Measurements from ENCODE around the gene EXOC5.
"Not testable (repeated sequence)": the region's sequence is repeated elsewhere in the genome, so short reads cannot be mapped to it uniquely, and the experiment has no call there.

EXOC5 gene

DNA sequence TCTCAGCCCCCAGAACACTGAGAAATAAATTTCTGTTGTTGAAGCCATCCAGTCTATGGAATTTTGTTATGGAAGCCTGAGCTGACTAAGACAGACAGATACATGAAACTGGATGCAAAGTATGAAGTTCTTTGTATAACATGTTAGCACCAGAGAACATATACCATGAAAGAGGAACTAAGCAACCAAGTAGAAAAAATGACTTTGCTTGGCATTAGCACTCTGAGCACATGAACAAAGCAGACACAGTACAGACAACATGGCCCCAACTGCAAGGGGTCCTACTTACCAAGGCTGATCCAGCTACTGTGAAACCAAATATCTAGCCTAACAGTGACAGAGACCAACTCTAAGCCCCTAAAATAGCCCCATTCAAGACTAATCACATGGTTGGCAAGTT, 13.8 kb downstream of the EXOC5 start:
- no peak for DNase-seq

DNA sequence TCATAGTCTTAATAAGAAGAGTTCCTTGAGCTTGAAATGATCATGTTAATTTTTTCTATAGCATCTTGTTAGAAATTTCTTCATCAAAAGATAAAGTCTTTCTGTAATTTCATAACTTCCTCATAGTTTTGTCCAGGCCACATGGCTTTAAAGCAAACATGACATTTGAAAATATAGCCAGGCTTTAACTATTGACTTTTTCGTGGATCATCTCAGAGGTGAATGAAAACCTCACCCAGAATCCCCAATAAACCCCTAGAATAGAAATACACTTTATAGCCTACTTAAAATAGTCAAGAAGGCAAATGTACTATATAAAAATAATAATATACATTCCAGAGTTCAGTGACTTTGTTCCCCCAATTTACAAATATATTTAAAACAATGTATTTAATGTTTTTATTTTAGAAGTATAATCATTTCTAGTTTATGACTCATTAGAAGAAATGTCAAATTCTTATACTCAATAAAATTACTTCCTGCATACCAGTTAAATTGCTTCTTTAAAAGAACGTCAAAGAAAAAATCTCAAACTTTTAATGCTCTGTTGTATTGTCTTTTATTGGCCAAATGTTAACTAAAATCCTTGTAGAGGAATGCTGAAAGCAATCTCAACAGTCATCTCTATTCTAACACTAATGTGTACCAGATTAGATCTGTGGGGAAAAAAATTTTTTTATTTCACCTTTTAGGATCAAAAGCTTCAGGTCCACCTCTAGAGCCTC, 21.6 kb downstream of the EXOC5 start:
- DNase-seq, result no peak

DNA sequence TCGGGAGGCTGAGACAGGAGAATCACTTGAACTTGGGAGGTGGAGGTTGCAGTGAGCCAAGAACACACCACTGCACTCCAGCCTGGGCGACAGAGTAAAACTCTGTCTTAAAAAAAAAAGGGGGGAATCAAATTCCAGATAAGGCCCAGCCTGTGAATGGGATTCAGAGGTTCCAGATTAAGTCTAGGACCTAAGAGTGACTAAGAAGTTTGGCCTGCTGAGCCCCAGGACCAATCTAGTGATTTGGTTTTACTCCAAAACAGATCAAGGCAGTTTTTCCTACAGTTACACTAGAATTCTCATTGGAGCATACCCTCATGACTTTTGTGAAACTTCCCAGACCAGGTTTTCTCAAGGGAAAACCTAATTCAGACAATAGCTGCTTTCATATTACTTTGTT, 22.8 kb downstream of the EXOC5 start:
- DNase-seq, result no peak

DNA sequence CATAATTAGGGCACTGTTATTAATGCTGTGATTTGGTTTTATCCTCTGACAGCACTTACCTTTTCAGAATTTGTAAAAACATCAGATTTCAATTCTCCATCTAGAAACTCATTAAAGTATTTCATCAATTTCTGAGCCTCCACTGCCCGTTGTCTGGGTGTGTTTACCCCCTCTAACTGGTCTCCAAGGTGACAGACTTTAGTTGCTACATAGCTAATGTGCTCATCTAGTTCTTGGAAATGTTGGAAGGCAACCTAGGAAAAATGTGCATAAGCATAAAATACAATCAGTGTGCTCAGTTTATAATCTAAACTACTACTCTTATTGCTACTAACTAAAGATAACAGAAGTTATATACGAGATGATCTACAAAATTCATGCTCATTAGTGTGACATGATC, 24.6 kb downstream of the EXOC5 start:
- DNase-seq, result no peak

DNA sequence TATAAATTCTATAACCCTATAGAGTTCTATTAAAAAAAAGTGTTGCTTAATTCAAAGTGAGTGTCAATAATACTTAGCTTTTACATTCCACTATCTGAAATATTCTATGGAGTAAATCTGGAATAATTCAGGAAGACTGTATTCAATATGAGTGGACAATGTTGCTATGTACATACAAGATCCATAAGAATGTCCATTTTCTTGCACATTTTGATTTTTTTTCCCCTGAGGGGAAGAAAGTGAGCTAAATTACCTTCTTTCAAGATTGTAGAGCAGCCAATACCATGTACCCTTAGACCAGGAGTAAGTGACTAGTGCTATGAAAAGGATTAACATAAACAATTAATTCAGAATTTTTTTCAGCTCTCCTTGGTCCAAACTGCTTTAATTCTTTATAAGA, 25.4 kb downstream of the EXOC5 start:
- no peak for DNase-seq

DNA sequence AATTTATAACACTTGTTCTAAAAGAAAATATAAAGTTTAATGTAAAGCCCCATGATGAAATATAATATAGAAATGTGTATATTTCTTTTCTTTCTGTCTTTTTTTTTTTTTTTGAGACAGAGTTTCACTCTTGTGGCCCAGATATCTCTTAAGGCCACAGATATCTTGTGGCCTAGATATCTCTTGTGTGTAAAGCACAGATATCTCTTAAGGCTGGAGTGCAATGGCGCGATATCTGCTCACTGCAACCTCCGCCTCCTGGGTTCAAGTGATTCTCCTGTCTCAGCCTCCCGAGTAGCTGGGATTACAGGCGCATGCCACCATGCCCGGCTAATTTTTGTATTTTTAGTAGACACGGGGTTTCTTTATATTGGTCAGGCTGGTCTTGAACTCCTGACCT, 28.6 kb downstream of the EXOC5 start:
- not testable (repeated sequence) for DNase-seq

DNA sequence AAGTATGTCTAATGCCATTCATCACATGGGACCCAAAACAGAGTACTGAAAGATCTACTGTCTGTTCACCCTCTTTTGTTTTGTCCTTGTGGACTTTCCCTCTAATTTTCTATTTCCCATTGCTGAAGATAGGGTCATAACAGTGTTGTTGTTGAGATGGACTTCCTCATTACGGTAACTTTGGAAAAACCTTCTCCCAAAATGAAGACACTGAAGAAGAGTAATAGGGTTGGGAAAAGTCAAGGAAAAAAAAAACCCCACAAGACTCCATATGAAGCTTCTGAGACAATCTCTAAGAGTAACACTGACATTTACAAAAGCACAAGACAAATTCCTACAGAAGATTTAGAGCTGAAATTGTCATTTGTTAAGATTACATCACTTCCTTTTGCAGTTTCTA, 36.7 kb downstream of the EXOC5 start:
- no peak for DNase-seq

DNA sequence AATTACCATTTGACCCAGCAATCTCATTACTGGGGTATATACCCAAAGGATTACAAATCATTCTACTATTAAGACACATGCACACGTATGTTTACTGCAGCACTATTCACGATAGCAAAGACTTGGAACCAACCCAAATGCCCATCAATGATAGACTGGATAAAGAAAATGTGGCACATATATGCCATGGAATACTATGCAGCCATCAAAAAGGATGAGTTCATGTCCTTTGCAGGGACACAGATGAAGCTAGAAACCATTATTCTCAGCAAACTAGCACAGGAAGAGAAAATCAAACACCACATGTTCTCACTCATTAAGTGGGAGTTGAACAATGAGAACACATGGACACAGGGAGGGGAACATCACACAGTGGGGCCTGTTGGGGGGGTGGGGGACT, 40.4 kb downstream of the EXOC5 start:
- not testable (repeated sequence) for DNase-seq

DNA sequence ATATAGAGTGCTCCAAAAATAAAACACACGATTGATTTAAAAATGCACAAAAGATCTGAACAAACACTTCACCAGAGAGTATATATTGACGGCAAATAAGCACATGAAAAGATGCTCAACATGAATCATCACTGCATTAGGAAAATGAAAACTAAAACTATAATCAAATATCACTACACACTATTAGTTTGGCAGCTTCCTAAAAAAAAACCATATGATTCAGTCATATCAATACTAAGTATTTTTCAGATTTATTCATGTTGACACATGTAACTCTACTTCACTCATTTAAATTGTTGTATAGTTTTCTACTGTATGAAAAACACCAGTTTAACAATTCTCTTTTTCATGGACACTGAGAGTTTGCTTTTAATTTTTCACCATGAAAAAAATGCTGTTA, 41.6 kb downstream of the EXOC5 start:
- DNase-seq, result no peak

DNA sequence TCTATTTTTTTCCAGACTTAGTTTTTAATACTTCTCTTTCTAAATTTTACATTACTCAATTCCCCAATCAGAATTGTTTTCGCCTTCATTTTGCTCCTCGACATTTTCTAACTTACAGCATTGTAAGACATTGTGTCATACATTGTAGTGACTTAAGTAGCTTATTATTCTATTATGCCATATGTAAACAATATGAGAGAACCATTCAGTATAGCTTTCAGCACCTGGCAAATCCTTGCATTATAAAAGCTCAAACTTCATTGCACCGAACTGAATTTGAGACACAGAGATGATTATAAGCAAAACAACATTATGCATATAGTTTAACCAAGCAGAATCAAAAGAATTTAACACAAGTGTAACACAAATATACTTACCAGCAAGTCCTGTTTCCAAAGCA, 46.8 kb downstream of the EXOC5 start:
- DNase-seq, result no peak

DNA sequence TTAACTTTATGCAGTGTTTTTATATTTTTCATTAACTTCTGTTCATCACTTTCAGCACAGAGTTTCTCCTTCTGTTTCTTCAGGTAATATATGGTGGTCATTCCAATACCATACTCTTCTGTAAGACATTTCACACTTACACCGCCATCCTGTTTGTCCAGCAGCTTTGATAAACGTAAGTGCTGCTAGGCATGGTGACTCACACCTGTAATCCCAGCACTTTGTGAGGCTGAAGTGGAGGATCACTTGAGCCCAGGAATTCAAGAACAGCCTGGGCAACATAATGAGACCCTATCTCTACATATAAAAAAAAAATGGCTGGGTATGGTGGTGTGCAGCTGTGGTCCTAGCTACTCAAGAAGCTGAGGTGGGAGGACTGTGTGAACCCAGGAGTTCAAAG, 55.8 kb downstream of the EXOC5 start:
- DNase-seq, result no peak

DNA sequence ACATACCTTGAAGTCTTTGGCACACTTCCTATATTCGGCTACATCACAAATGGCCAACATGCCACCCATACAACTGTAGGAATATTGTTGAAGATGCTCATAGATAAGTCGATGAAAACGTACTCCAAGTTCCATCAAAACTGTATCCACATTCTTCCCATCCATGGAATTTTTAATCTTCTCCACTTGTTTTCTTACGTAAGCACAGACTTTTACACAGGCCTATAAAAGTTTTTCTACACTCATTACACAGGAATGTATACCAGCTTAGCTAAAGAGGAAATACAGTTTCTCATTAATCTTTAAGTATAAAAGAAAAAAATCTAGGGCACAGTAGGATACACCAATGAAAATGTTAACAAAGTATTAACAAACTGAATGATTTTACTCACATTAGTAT, 59.1 kb downstream of the EXOC5 start:
- DNase-seq, result no peak

DNA sequence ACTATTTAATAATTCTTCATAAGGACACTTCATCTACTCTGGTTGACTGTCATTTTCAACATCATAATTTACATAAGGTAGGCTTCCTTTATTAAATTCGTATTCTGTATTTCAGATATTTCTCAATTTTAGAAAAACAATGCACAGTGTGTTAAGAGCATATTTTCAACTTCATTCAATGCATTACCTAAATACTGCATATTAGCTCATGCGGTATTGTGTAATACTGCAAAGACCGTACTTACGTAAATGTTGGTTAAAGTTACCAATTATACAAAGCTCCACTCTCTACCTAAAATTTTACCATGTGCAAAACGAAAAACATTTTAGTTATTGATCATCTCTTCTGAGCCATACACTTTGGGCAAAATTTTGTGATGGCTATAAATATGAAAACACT, 62.8 kb downstream of the EXOC5 start:
- no peak for DNase-seq

DNA sequence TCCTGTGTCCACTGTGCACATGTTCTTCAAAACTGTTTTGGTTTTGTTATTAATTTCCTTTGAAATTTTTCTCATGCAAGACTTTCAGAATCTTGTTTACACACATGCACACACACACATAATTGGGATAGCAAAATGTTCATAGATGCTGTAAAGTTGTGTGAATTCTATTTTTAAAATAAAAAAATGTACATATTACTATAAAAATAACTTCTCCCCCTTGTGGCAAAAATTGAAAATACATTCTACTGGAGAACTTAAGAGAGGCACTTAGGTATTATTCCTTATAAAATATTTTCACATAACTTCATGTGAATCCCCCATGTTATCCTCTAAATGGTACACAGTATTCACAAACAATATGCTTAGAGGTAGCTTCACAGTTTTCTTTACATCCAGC, 66.0 kb downstream of the EXOC5 start:
- not testable (repeated sequence) for DNase-seq

DNA sequence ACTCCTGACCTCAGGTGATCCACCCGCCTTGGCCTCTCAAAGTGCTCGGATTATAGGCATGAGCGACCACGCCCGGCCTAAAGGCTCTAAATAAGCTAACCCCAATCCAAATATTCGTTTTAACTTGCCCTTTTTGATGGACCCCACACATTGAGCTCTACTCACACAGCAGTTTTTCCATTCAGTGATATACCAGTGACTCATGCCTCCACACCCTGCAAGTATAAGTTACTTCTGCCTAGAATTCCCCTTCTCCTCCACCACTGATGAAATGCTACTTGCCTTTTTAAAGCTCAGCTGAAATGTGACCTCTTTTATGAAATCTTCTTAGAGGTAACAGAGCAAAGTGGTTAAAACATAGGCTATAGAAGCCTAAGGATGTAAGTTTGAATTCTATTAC, 68.8 kb downstream of the EXOC5 start:
- DNase-seq, result no peak

DNA sequence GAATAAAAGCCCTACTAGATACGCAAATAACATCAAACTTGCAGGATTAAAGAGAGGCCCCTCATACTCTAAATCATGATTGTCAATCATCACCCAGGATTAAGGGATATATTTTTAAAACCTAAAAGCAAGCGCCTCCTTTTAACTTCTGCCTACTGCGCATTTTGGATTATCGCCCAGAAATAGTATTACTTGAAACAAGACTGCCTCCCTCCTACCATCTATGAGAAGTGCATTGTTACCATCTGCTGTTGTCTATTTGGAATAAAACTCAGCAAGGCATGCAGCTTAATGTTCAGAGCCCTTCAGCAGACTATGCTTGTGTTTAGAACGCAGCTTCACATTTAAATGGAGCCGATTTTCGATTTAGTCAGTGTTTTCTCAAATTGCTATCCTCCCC, 79.6 kb downstream of the EXOC5 start:
- peak in 1 of 14 donors; percentile 63 for DNase-seq

DNA sequence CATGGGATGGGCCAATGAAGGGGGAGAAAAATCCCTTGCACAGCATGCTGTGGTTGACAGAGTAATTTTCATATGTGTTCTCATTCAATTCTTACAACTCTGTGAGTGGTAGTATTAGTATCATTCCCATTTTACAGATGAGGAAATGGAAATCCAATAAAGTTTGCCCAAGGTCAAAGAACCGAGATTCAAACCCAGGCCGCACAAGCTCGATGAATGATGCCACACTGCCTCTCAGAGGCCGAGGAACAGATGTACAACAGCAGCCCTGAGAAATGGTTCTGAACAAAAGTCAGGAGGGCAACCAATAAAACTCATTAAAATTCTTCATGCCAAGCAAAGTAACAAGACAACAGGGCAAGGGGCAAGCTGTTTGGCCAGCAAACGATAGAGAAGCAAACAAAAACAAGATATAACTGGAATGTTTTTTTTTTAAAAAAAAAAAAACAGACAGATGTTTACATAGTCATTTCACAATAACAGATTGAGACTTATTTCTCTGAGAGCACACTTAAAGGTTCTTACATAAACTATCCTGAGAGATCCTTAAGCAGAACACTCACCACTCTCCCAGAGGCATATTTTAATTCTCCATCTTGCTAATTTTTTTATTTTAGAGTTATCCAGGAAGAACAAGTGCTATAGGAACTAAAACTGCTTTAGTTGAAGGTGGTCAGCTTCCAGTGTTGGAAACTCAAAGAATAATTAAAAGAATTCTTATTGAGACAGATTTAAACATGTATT, 85.8 kb downstream of the EXOC5 start:
- DNase-seq, result no peak

DNA sequence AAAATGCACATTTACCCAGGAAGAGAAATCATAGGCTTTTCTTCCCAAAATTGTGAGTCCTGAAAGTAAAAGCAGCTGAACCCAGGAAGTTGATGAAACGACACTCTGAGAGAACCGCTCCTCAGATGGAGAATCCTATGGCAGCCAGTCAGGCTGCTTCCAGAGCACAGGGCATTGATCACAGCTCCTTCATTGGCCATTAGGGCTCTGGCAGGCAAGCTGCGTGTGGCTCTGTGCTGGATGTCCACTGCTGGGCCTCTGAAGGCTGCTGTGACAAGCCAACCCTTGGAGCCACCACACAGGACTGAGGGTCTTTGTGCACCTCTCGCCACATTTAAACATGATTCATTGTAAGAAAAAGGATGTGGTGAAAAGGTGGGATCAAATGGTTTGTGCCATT, 89.4 kb downstream of the EXOC5 start:
- no peak for DNase-seq

DNA sequence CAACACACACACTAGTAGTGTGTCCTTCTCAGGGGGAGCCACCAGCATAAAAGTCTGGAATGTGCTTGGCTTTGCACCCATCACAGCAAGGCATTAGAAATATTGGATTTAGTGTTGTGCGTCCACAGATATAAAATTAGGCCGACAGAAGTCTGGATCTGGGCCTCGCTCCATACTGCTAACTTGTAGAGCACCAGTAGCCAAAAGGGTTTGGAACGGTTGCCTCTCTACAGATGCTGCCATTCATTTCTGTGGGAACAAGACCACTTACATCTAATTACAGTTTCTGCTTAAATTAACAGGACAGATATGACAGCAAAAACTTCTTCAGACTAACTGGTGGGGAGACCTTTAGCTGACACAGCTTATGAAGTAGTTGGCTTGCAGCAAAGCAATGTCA, 94.2 kb downstream of the EXOC5 start:
- peak in 1 of 14 donors; percentile 5 for DNase-seq

DNA sequence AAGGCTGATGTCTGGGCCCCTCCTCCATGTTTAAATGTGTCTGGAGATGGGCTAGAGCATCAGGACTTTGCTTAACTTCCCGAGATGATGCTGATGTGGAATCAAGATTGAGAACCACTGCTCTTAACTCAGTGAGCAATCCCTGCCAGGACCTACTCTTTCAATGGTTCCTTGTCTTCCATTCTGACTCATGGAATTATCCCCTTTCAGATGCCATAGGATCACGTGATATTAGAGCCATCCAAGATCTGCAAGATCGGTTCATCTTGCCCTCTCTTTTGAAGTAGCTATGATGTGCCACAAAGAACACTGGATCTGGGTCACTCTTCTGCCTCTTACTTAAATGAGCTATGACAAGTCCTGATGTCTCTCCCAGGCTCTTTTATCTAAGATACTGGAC, 96.8 kb downstream of the EXOC5 start:
- no peak for DNase-seq

DNA sequence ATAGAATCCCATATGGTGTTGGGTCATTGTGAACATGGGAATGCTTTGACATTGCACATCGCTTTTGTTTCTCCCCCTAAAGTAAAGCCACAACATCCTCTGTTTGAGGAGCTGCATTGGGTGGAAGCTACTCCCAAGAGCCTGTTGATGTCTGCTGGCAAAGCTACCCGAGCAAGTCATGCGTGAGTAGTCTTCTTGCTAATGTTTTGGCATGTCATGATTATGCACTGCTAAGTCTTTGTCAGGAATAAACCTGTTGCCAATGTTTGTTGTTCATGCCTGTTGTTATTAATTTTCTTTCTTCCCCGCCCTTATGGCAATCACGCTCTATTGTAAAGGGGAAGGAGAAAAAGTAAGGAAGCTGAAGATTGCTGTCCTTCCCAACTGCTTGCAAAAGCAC, 97.3 kb downstream of the EXOC5 start:
- peak in 1 of 14 donors; percentile 11 for DNase-seq

DNA sequence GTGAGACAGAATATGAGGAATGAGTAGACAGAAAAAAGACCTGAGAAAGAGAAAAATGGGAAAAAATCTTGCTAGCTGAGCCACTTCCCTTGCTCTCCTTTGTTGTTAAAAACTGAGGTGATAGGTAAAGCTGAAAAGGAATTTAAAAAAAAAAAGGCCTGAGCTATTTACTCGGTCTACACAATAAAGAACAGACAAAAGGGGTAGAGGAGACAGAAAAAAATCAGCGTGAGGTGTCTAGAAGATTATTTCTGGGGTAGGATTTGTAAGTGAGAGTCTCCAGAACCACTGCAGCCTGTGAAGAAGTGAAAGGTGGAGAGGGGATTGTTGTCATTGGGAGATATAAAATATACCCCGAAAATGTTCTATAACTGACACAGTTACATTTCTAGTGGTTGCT, 98.8 kb downstream of the EXOC5 start:
- no peak for DNase-seq

DNA sequence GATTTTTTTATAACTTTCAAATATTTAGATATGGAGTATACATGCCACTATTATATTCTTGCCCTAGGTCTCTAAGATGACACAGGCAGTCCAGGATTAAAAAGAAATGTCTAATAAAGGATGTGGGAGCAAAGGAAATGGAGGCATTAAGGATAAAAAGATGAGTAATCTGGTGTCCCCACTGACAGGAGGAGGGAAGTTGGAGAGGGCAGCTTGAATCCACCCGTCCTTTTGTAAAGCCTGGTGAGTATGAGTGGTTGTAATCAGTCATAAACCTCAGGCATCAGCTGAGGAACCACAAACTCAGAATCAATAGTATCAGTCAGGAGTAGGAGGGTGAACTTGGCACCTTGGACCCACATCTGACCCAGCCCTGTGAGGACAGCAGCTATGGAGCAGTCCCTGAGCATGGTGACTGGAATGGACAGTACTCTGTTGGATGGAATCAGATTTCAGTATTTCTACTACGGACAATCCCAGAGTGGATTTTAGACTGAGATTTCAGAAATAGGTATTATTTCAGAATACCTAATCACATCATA, 100.5 kb downstream of the EXOC5 start:
- no peak for DNase-seq

DNA sequence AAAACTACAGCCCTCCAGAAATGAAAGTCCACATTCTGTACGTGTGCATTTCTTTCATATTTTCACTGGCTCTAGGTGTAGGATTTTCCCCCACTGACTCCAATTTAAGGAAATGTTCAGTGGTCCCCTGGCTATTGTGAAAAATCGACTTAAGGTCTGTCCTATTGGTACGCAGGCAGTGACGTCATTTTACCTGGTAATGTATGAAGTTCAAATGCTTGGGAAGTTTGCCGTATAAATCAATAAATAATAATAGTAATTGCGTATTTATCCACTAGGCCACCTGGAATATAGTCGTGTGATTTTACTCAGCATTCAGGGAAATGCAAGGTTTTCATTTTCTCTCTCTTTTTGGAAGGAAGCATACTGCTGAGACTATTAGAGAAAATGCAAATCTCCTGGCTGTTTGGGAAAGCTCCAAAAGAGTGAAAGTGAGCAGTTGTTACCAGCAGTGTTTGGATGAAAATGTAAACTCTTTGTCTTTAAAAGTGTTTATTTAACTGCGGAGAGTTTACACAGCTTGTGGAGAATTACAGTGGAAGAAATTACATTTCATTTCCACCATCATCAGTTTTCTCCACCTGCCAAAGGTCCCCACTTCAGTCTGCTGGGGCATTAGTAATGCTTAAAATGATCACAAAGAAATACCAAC, 107.0 kb downstream of the EXOC5 start:
- no peak for DNase-seq

All from C1 segment of cervical spinal cord (tissue), 14 donors.